Neuronal stem cell (in vitro differentiated cells): Measurements from ENCODE around the gene PCSK2.
A peak's percentile ranks its signal among the peaks of the same experiment; 100 is the strongest.

Experiments used
- DNase-seq: peaks from one replicate; pipeline ENCODE4 v3.0.0-alpha.2; 2013; ENCODE audit warnings: low spot score
- H2AFZ ChIP-seq: one replicate; pipeline ENCODE4 v1.6.1; 2013; ENCODE audit warnings: mild to moderate bottlenecking, low read length, inconsistent platforms
- H2AK5ac ChIP-seq: 2 replicates; pipeline ENCODE4 v1.6.1; 2013; ENCODE audit warnings: low read depth, mild to moderate bottlenecking, inconsistent platforms, low read length, moderate library complexity, mixed read lengths
- H2BK120ac ChIP-seq: 2 replicates; pipeline ENCODE4 v1.6.1; 2013; ENCODE audit warnings: low read depth, mild to moderate bottlenecking, inconsistent platforms, low read length, moderate library complexity, mixed read lengths
- H2BK12ac ChIP-seq: one replicate; pipeline ENCODE4 v1.6.1; 2013; ENCODE audit warnings: low read length, inconsistent platforms
- H2BK15ac ChIP-seq: 2 replicates; pipeline ENCODE4 v1.6.1; 2013; ENCODE audit warnings: mild to moderate bottlenecking, low read length, inconsistent platforms, mixed read lengths
- H2BK5ac ChIP-seq: one replicate; pipeline ENCODE4 v1.6.1; 2013; ENCODE audit warnings: inconsistent platforms, mild to moderate bottlenecking, low read length, moderate library complexity
- H3K14ac ChIP-seq: one replicate; pipeline ENCODE4 v1.6.1; 2013; ENCODE audit warnings: low read length, inconsistent platforms
- H3K18ac ChIP-seq: 2 replicates; pipeline ENCODE4 v1.6.1; 2013; ENCODE audit warnings: low read length, inconsistent platforms
- H3K23ac ChIP-seq: 2 replicates; pipeline ENCODE4 v1.6.1; 2013; ENCODE audit warnings: low read depth, mild to moderate bottlenecking, mixed read lengths, low read length, inconsistent platforms; ENCODE audit not compliant: poor library complexity
- H3K27ac ChIP-seq: replicated peaks from 3 replicates; pipeline ENCODE4 v1.5.1; 2013; ENCODE audit warnings: low read length, inconsistent platforms
- H3K27me3 ChIP-seq, 3 experiments: 2 replicates each; pipeline ENCODE4 v1.6.1; 2013; ENCODE audit warnings: low read length in 3 of 3, mild to moderate bottlenecking in 2 of 3, inconsistent platforms in 1 of 3, low read depth in 1 of 3, mixed read lengths in 1 of 3, moderate library complexity in 1 of 3; ENCODE audit not compliant: control insufficient read depth in 3 of 3, insufficient read depth in 3 of 3
- H3K36me3 ChIP-seq, 2 donors: replicated peaks in 1 of 2; 2 replicates each; pipeline ENCODE4 v1.6.1; 2013; ENCODE audit warnings: low read length in 2 of 2; ENCODE audit not compliant: control insufficient read depth in 2 of 2, insufficient read depth in 2 of 2
- H3K4ac ChIP-seq: 2 replicates; pipeline ENCODE4 v1.6.1; 2013; ENCODE audit warnings: inconsistent platforms, mild to moderate bottlenecking, low read length, moderate library complexity
- H3K4me1 ChIP-seq, 2 donors: 1 replicate in 1 of 2; 2 replicates in 1 of 2; pipeline ENCODE4 v1.6.1; 2013; ENCODE audit warnings: low read length in 2 of 2, low read depth in 1 of 2; ENCODE audit not compliant: control insufficient read depth in 2 of 2, insufficient read depth in 1 of 2
- H3K4me2 ChIP-seq: one replicate; pipeline ENCODE4 v1.6.1; 2013; ENCODE audit warnings: mild to moderate bottlenecking, low read length, inconsistent platforms; ENCODE audit not compliant: insufficient read depth, poor library complexity, severe bottlenecking
- H3K4me3 ChIP-seq, 2 donors: 2 replicates each; pipeline ENCODE4 v1.5.1; 2013; ENCODE audit warnings: low read length in 2 of 2, mild to moderate bottlenecking in 2 of 2, inconsistent platforms in 1 of 2, moderate library complexity in 1 of 2
- H3K79me1 ChIP-seq: one replicate; pipeline ENCODE4 v1.6.1; 2013; ENCODE audit warnings: low read depth, mild to moderate bottlenecking, inconsistent platforms, low read length, moderate library complexity
- H3K9ac ChIP-seq: one replicate; pipeline ENCODE4 v1.6.1; 2013; ENCODE audit warnings: mild to moderate bottlenecking, low read depth, low read length, inconsistent platforms; ENCODE audit not compliant: poor library complexity
- H3K9me3 ChIP-seq, 2 donors: replicated peaks in 1 of 2; 2 replicates each; pipeline versions ENCODE3 to v1.6.1; 2013; ENCODE audit warnings: low read length in 2 of 2, mild to moderate bottlenecking in 2 of 2, inconsistent platforms in 1 of 2, low read depth in 1 of 2, mixed read lengths in 1 of 2, moderate library complexity in 1 of 2; ENCODE audit not compliant: control insufficient read depth in 2 of 2, insufficient read depth in 1 of 2
- H4K8ac ChIP-seq: one replicate; pipeline ENCODE4 v1.6.1; 2013; ENCODE audit warnings: low read depth, mild to moderate bottlenecking, inconsistent platforms, low read length, moderate library complexity
- H4K91ac ChIP-seq: one replicate; pipeline ENCODE4 v1.6.1; 2013; ENCODE audit warnings: low read length, low read depth, mild to moderate bottlenecking, inconsistent platforms; ENCODE audit not compliant: poor library complexity
- WGBS, 2 donors: extraction: QIAGEN DNeasy Blood & Tissue Kit; methylation state at CpG; one replicate each; pipeline ENCODE4 v1.1.7; 2013; ENCODE audit warnings: missing lambda C conversion rate in 2 of 2, mixed read lengths in 1 of 2; ENCODE audit not compliant: insufficient read length in 2 of 2, insufficient replicate concordance in 1 of 2; ENCODE audit errors: extremely low coverage in 2 of 2; 5-methylcytosine and 5-hydroxymethylcytosine counted together

Gene PCSK2

GRCh38 chr20:17488916-17489600 is 262.2 kb downstream of the PCSK2 start:
- Histone ChIP-seq H3K9ac (no peak overlapping the region), H3K4ac (no peak overlapping the region), H3K36me3 (no peaks in the 10 kb centered on the region), H4K8ac (no peak overlapping the region), H2BK15ac (no peak overlapping the region), H2AK5ac (no peak overlapping the region), H3K27me3 (peaks cover 0 to 21% (median 0%) of the 10 kb centered on the region in 3 experiments), H2BK120ac (no peak overlapping the region), H2BK5ac (no peak overlapping the region), H3K9me3 (no peaks in the 10 kb centered on the region), H2AFZ (no peak overlapping the region), H3K14ac (no peak overlapping the region), H3K4me3 (no peak overlapping the region), H4K91ac (no peak overlapping the region), H3K18ac (no peak overlapping the region), H3K23ac (no peak overlapping the region), H3K4me2 (no peak overlapping the region), H3K27ac (no peak overlapping the region), H3K79me1 (no peaks in the 10 kb centered on the region), H2BK12ac (no peak overlapping the region), H3K4me1 (no peaks in the 10 kb centered on the region)
- DNase-seq = no peak
- no CpG with 5 or more reads among the region's 9 CpGs for WGBS, 2 donors

GRCh38 chr20:17490501-17490900 is 263.7 kb downstream of the PCSK2 start:
- Histone ChIP-seq H2AK5ac (no peak overlapping the region), H4K91ac (no peak overlapping the region), H2BK120ac (no peak overlapping the region), H3K14ac (no peak overlapping the region), H2BK12ac (no peak overlapping the region), H3K27ac (no peak overlapping the region), H4K8ac (no peak overlapping the region), H2BK15ac (no peak overlapping the region), H3K9me3 (no peaks in the 10 kb centered on the region), H3K18ac (no peak overlapping the region), H3K4me2 (no peak overlapping the region), H3K4me3 (no peak overlapping the region), H3K9ac (no peak overlapping the region), H3K4ac (no peak overlapping the region), H3K27me3 (peaks cover 0 to 21% (median 0%) of the 10 kb centered on the region in 3 experiments), H3K4me1 (no peaks in the 10 kb centered on the region), H2AFZ (no peak overlapping the region), H3K23ac (no peak overlapping the region), H3K36me3 (no peaks in the 10 kb centered on the region), H2BK5ac (no peak overlapping the region), H3K79me1 (no peaks in the 10 kb centered on the region)
- WGBS, 2 donors = no CpG with 5 or more reads among the region's 7 CpGs
- DNase-seq = no peak

GRCh38 chr20:17491041-17491440 is 264.2 kb downstream of the PCSK2 start:
- Histone ChIP-seq H3K18ac (no peak overlapping the region), H3K14ac (peak overlapping the region; percentile 14), H3K27me3 (peaks cover 0 to 26% (median 0%) of the 10 kb centered on the region in 3 experiments), H2BK12ac (no peak overlapping the region), H3K27ac (no peak overlapping the region), H4K8ac (no peak overlapping the region), H3K4me2 (no peak overlapping the region), H3K79me1 (no peaks in the 10 kb centered on the region), H2AK5ac (no peak overlapping the region), H2BK5ac (no peak overlapping the region), H4K91ac (no peak overlapping the region), H3K9ac (no peak overlapping the region), H2AFZ (no peak overlapping the region), H3K4me1 (no peaks in the 10 kb centered on the region), H2BK15ac (no peak overlapping the region), H3K23ac (no peak overlapping the region), H3K4me3 (no peak overlapping the region), H3K36me3 (no peaks in the 10 kb centered on the region), H3K9me3 (no peaks in the 10 kb centered on the region), H2BK120ac (no peak overlapping the region), H3K4ac (no peak overlapping the region)
- no CpG with 5 or more reads among the region's 11 CpGs for WGBS, 2 donors
- DNase-seq = no peak

GRCh38 chr20:17491488-17491887 is 264.6 kb downstream of the PCSK2 start:
- WGBS, 2 donors = no CpG with 5 or more reads among the region's 4 CpGs
- H3K27me3 ChIP-seq = peaks cover 0 to 29% (median 0%) of the 10 kb centered on the region in 3 experiments

More at GRCh38 chr20:17491488-17491887, 264.6 kb downstream of the PCSK2 start:
- no peak overlapping the region for H2BK15ac ChIP-seq
- no peak overlapping the region for H3K18ac ChIP-seq
- no peaks in the 10 kb centered on the region for H3K36me3 ChIP-seq
- no peak overlapping the region for H3K9ac ChIP-seq
- H3K14ac ChIP-seq = no peak overlapping the region
- no peak overlapping the region for H2AFZ ChIP-seq
- H3K4me3 ChIP-seq = no peak overlapping the region
- H3K27ac ChIP-seq = no peak overlapping the region
- H3K4ac ChIP-seq = no peak overlapping the region
- no peak overlapping the region for H4K8ac ChIP-seq
- no peak overlapping the region for H2AK5ac ChIP-seq
- DNase-seq = no peak
- H2BK120ac ChIP-seq = no peak overlapping the region
- no peak overlapping the region for H2BK12ac ChIP-seq
- H4K91ac ChIP-seq = no peak overlapping the region
- no peak overlapping the region for H3K23ac ChIP-seq
- H2BK5ac ChIP-seq = no peak overlapping the region
- no peak overlapping the region for H3K4me2 ChIP-seq
- H3K9me3 ChIP-seq = no peaks in the 10 kb centered on the region
- H3K4me1 ChIP-seq = no peaks in the 10 kb centered on the region
- no peaks in the 10 kb centered on the region for H3K79me1 ChIP-seq
